ENCODE measurements around the gene HOXD4.

HOXD4 gene

DNA sequence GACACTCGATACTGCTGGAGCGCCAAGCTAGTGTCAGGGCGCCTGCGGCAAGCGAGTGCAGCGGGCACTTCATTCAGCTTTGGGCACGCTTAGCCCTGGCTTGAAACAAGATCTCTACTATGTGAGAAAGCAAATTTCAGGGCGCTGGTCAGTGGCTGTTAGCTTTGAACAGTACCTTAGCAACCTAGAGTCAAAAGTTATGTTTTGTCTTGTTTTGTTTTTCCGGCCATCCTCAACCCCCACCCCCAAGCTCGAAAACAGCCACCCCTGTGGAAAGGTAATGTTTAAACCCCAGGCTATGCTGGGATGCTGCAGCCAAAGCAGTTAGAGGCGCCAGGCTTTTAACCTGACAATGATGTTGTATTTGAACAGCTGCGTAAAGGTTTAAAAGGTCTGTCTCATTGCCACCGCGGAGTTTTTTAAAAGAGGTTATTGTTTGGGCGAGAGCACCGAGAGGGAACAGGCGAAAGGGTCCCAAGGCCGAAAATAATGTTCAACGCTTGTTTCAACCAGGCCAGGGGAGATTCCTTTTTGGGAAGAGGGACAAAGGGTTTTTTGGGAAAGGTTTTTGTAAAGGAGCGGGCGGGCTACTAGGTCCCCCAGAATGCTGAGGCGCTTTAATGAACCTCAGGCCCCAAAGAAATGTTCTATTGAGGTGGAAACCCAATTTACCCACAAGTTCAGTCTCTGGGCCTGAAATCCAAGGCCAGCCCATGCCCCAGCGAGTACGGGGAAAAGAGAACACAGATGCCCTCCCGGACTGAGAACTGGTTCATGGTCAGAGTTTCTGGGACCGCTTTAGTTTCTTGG lies 37.0 kb upstream of the HOXD4 start:
- no peak for DNase-seq (ENCODE audit: low read depth in 2 of 3, low spot score in 2 of 3)

DNA sequence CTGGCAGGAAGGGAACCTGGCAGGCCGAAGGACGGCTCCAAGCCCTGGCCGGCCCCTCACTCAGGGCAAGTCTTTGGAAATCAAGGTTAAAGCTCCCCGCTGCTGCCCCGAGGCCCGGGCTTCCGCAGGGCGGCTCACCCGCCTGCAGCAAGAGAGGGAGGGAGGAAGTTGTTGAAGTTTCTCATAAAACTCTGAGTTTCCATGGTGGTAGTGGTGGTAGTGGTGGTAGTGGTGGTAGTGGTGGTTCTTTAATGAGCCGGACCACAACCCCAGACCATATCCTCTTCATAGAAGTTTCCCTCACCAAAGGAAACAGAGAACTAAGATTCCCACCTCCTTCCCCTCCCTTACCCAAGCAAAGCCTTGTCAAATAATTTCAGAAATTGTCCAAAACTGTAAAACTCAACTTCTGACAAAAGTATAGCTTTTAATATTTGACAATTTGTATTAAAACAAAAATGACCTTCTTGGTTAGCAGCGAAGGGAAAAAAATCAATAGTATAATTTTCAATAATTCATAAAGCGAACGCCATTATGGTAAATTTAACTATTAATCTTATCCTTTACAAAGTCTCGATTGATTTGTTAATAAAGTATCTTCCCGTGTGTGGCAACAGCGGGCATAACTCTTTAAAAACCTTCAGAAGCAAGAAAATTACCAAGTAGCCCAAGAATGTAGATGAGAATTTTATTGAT lies 36.3 kb upstream of the HOXD4 start:
- DNase-seq (ENCODE audit: low read depth in 2 of 3, low spot score in 2 of 3) = no peak

DNA sequence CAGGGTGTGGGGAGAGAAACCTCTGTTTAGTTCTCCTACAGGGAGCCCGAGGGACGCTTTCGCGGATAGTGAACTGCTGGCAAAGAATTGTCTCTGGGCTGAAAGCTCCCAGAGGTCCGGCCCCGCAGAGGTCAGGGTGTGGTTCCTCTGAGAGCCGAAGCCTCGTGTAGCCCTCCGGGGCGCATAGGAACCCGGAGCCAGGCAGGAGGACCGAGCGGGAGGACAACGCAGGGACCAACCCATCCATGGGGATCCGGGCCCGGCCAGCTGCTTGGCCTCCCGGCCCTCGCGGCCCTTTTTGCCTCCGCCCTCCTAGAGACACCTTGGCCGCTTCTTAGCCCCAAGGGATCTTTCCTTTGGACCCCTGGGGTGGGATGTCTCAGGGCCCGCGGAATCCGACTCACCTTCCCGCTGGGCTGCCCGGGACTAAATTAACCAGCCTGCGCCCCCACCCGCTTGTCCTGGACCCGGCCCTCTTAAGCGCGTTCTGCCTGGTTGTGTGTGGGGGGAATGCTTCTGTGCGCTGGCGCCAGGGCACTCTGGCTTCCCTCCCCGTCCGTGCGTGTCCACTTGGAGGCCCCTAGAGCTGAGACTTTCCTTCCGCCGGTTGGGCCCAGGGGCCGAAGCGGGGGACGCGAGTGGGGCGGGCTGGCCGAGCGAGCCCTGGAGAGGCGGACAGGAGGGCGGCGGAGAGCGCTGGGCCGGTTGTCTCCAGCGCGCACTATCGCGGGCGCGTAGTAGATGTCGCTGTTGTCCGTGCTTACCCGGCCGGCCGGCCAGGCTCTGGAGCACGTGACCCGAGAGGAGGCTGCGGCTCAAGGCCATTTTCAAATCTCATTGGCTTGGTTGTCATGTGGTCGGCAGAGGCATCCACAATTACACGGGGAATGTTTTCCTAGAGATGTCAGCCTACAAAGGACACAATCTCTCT lies 35.2 kb upstream of the HOXD4 start, which contains the start of gene HOXD10:
HOXD10 (plus strand) TSS at position 896 of the 931 bp plus-strand sequence. CDS start 56 bp downstream, outside the sequence.
- DNase-seq (ENCODE audit: low read depth in 2 of 3, low spot score in 2 of 3) = no peak

DNA sequence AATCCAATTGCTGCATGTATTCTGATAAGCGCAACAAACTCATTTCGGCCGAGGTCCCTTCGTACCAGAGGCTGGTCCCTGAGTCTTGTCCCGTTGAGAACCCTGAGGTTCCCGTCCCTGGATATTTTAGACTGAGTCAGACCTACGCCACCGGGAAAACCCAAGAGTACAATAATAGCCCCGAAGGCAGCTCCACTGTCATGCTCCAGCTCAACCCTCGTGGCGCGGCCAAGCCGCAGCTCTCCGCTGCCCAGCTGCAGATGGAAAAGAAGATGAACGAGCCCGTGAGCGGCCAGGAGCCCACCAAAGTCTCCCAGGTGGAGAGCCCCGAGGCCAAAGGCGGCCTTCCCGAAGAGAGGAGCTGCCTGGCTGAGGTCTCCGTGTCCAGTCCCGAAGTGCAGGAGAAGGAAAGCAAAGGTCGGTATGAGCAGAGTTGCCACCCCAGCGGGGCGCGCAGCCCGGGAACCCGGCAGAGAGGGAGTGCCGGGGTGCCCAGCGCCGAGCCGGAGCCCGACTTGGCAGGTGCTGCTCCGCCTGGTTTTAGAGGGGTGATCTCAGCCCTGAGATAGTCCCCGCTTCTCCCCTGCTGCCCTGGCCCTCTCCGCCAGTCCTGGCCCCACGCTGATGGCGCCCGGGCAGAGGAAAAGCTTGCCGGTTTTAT lies 34.1 kb upstream of the HOXD4 start:
- no peak for DNase-seq (ENCODE audit: low read depth in 2 of 3, low spot score in 2 of 3)

GRCh38 chr2:176117823-176118371 lies 33.5 kb upstream of the HOXD4 start:
- no peak for DNase-seq (ENCODE audit: low read depth in 2 of 3, low spot score in 2 of 3)

DNA sequence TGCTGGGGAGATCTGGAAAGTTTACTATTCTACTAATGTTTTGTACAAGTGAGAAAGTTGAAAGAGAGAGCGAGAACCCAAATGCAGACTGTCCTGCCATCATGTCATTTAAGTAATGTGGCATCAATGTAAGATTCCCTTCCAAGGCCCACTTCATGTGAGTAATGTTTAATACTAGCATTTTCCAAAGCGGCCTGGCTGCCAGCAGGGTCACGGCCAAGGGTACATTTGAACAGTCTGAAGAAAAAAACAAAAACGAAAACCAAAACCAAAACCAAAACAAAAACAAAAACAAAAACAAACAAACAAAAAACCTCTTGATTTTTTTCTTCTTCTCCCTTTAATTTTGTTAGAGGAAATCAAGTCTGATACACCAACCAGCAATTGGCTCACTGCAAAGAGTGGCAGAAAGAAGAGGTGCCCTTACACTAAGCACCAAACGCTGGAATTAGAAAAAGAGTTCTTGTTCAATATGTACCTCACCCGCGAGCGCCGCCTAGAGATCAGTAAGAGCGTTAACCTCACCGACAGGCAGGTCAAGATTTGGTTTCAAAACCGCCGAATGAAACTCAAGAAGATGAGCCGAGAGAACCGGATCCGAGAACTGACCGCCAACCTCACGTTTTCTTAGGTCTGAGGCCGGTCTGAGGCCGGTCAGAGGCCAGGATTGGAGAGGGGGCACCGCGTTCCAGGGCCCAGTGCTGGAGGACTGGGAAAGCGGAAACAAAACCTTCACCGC lies 32.6 kb upstream of the HOXD4 start:
- no peak for DNase-seq (ENCODE audit: low read depth in 2 of 3, low spot score in 2 of 3)

- DNase-seq (ENCODE audit: low read depth in 2 of 3, low spot score in 2 of 3) = no peak
These were observed 30.8 kb upstream of the HOXD4 start for GRCh38 chr2:176120364-176121189.

DNA sequence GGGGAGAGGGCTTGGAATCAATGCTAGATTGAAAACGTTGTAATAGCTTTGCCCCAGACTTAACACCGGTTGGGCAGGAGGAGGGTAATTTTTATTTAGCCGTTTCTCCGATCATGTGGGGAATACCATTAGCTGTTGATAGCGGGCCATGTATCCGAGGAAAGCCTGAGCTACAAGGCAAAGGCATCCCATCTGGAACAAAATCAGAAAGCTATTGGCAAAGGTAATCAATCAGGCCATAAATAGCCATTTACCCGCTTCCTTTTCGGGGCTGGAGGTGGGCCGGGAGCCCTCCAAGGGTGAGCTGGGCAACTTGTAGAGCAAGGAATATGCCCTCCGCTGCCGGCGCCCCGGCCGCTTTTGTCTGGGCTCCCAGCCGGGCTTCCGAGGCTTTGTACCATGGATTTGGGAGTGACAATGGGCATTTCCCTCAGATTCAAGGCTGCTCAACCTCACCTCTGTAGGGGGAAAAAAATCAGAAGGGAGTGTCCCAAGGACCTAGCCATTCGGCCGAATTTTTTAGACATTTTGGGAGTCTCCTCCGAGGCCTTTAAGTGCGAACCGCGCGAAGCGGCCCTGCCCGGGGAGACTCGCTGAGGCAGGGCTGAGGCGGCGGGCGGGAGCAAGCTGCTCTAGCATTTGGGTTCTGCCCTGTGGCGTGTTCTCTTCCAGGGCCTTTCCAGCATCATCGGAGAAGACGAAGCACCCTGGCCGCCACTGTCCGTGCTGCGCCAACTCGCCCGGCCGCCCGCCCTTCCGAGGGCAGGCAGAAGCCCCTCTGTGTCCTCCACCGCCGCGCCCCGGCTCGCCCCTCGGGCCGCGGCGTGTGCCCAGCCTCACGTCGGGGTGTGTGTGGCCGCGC lies 29.9 kb upstream of the HOXD4 start:
- DNase-seq (ENCODE audit: low read depth in 2 of 3, low spot score in 2 of 3) = no peak

DNA sequence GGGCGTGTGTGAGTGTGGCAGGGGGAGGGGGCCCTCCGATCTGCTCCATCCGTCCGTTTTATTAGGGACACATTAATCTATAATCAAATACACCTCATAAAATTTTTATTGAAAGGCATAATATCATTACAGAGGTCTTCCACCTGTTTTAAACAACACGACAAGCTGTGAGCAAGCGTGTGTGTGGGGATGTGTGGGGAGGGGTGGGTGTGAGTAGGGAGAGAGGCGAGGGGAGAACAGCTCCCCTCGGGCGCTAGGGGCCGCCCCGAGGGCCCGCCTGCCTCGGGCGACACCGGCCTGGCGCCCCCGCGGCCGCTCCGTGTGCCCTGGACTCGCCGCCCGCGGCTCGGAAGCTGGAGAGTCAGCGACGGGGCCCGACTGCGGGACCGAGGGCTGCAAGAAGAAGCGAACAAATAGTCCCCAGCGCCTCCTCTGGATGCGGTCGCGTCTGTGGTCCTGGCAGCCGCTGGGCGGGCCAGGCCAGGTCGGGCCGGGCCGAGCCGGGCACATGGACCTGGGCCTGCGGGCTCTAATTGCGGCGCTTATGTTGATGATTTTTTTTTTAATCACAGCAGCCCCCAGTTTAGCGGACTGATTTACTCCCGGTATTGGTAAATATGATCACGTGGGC lies 29.2 kb upstream of the HOXD4 start:
- no peak for DNase-seq (ENCODE audit: low read depth in 2 of 3, low spot score in 2 of 3)

GRCh38 chr2:176122683-176123410 lies 28.5 kb upstream of the HOXD4 start, which contains the start of gene HOXD9:
Gene HOXD9 (plus strand): TSS chr2:176122719. CDS start chr2:176122769, 50 bp downstream.
- DNase-seq (ENCODE audit: low read depth in 2 of 3, low spot score in 2 of 3) = no peak

DNA sequence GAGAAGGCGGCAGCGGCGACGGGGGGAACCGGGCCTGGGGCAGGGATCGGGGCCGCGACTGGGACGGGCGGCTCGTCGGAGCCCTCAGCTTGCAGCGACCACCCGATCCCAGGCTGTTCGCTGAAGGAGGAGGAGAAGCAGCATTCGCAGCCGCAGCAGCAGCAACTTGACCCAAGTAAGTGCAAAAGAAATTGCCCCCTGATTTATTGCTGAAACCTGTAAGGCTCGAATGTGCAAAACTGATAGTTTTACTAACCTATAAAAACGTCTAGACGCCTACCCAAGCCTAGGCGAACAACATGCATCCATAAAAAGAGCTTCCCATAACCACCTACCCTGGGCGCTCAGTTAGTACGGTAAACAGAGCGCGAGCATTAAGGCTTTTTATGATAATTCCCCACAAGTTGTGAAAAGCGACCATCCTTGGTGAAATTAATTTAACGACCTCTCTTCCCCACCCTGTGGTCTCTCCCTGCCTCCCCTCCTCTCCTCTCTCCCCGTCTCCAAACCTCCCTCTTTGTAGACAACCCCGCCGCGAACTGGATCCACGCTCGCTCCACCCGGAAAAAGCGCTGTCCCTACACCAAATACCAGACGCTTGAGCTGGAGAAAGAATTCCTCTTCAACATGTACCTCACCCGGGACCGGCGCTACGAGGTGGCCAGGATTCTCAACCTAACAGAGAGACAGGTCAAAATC lies 27.8 kb upstream of the HOXD4 start:
- DNase-seq (ENCODE audit: low read depth in 2 of 3, low spot score in 2 of 3) = no peak

GRCh38 chr2:176124110-176124946 lies 27.0 kb upstream of the HOXD4 start:
- DNase-seq (ENCODE audit: low read depth in 2 of 3, low spot score in 2 of 3) = no peak

- DNase-seq (ENCODE audit: low read depth in 2 of 3, low spot score in 2 of 3) = no peak
These were observed 26.2 kb upstream of the HOXD4 start for GRCh38 chr2:176124947-176125771.

GRCh38 chr2:176125772-176126054 lies 25.6 kb upstream of the HOXD4 start:
- no peak for DNase-seq (ENCODE audit: low read depth in 2 of 3, low spot score in 2 of 3)

Measured in activated CD8-positive, alpha-beta memory T cell treated with anti-CD3 and anti-CD28 coated beads for 48 hours (primary cell).